Nephron (organoid): ENCODE data around the gene FAM193B.

Experiments used
- H3K27ac Mint-ChIP-seq, 3 experiments: 2 replicates each; pipeline ENCODE4 v1.8.0; 2020; ENCODE audit warnings: mixed read lengths in 3 of 3, mild to moderate bottlenecking in 2 of 3, moderate library complexity in 1 of 3
- H3K27me3 Mint-ChIP-seq: 2 replicates; pipeline ENCODE4 v1.8.0; 2021; ENCODE audit warnings: low read depth, mild to moderate bottlenecking, moderate library complexity, mixed read lengths
- H3K36me3 Mint-ChIP-seq: 2 replicates; pipeline ENCODE4 v1.8.0; 2020; ENCODE audit warnings: low read depth, mixed read lengths
- H3K4me1 Mint-ChIP-seq: 2 replicates; pipeline ENCODE4 v1.8.0; 2020; ENCODE audit warnings: mixed read lengths
- H3K4me3 Mint-ChIP-seq, 3 experiments: 2 replicates each; pipeline ENCODE4 v1.8.0; 2020; ENCODE audit warnings: mild to moderate bottlenecking in 3 of 3, mixed read lengths in 3 of 3, moderate library complexity in 2 of 3
- H3K9me3 Mint-ChIP-seq: 2 replicates; pipeline ENCODE4 v1.8.0; 2020; ENCODE audit warnings: mixed read lengths
- TF ChIP-seq, protein P1 (sequence below), 3 experiments: fragments of 200-600 bp; sonication (generic); IDR thresholded peaks; one replicate each; pipeline ENCODE4 v1.5.0; 2021; ENCODE audit warnings: antibody characterized with exemption in 3 of 3; ENCODE audit not compliant: unreplicated experiment in 3 of 3

Gene FAM193B

DNA sequence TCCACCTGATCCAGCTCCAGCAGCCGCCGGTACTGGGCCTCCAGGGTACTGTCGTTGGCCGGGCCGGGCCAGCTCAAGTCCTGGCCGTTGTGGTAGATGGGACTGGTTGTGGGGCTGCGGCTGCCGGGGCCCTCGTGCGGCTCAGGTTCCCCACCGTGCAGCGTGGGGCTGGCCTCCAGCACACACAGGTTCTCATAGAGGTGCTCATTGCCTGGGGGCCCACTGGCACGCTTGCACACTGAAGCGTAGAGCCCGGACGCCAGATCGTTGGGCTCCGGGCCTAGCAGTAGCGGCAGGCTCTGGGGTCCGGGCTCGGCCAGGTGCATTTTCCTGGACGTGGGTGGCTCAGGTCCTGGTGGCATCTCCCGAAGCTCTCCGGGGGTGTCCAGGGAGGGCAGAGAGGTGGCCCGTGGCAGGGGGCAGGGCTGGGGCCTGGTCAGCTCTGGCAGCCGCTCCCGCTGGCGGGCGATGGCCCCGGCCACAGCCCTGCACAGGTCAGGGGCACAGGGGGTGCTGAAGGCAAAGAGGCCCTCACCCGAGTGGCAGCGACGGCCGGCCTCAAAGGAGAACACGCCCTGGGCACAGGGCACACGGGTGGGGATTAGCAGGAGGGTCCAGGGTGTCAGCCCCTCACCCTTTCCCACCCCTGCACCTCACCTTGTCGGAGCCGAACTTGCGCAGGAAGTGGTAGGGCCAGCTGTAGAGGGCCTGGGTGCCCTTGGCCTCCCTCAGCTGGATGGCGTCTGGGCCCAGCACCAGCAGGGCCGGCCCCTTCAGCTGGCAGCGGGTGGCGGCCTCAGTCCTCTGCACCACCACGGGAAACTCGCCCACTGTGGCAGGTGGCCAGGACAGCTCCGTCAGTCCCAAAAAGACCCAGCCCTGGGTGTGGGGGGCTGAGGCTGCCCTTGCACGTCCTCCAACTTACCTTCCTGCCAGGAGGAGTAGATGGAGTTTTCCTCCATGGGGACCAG is 50.0 kb downstream of the FAM193B start:
- H3K4me1 Mint-ChIP-seq, result peaks cover 21% of the 10 kb centered on the region
- H3K9me3 Mint-ChIP-seq, result no peaks in the 10 kb centered on the region
- H3K36me3 Mint-ChIP-seq, result peaks cover 10% of the 10 kb centered on the region
- TF ChIP-seq, protein P1, sequence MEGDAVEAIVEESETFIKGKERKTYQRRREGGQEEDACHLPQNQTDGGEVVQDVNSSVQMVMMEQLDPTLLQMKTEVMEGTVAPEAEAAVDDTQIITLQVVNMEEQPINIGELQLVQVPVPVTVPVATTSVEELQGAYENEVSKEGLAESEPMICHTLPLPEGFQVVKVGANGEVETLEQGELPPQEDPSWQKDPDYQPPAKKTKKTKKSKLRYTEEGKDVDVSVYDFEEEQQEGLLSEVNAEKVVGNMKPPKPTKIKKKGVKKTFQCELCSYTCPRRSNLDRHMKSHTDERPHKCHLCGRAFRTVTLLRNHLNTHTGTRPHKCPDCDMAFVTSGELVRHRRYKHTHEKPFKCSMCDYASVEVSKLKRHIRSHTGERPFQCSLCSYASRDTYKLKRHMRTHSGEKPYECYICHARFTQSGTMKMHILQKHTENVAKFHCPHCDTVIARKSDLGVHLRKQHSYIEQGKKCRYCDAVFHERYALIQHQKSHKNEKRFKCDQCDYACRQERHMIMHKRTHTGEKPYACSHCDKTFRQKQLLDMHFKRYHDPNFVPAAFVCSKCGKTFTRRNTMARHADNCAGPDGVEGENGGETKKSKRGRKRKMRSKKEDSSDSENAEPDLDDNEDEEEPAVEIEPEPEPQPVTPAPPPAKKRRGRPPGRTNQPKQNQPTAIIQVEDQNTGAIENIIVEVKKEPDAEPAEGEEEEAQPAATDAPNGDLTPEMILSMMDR (IDR thresholded peaks at IDR 0.05; ENCODE audit: unreplicated experiment in 3 of 3), result no peak
- no peak overlapping the region for H3K27ac Mint-ChIP-seq
- no peak overlapping the region for H3K4me3 Mint-ChIP-seq
- peaks cover 7% of the 10 kb centered on the region for H3K27me3 Mint-ChIP-seq

DNA sequence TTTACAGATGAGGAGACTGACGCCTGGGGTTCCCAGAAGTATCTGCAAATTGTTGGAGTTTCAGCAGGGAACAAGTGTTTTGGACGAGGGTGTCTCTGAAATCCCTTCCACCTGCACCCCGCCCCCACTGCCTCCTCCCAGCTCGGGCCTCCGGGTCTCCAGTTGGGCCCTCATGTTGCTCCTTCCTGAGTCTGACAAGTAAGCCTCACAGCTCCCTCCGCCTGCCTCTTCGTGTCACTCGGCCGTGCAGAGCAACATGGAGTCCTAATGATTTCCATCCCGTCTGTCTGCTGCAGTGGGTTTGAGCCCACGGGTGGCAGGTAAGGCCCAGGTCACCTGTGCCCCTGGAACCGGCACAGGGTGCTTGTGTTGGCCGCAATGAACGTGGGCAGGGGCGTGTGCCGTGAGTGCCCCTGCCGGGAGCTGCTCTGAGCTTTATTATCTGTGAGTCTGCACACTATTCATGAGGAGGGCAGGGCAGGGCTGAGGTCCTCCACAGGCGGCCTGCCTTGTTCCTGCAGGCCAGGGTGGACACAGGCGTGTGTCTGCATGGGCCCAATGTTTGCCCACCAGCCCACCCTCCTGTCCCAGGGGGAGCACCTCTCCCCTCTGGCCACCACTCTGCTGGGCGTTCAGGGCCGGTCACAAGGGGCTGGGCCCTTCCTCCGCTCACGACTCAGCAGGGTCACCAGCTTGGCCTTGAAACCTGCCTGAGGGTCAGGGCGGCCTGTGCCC is 50.8 kb downstream of the FAM193B start:
- Mint-ChIP-seq H3K36me3 (peaks cover 10% of the 10 kb centered on the region), H3K4me3 (no peak overlapping the region), H3K4me1 (peaks cover 22% of the 10 kb centered on the region), H3K9me3 (no peaks in the 10 kb centered on the region), H3K27ac (no peak overlapping the region), H3K27me3 (peaks cover 7% of the 10 kb centered on the region)
- TF ChIP-seq, protein P1 (IDR thresholded peaks at IDR 0.05; ENCODE audit: unreplicated experiment in 3 of 3), result no peak

DNA sequence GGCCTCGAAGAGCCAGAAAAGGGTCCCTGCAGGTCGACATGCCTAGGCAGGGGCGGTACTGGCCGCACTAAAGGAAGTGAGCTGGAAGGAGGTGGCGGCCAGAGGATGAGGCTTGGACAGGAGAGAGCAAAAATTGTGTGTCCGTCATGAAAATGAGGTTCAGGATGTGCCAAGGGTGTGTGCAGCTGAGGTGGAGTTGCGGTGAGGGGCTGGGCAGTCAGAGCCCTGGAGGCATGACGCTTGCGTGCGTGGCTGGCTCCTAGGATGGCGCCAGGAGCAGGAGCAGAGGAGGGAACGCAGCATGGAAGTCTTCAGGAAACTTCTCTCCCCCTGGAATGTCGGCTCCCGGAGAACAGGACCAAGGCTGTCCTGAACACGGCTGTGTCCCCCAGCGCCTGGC is 51.5 kb downstream of the FAM193B start:
- TF ChIP-seq, protein P1 (IDR thresholded peaks at IDR 0.05; ENCODE audit: unreplicated experiment in 3 of 3), result no peak
- no peaks in the 10 kb centered on the region for H3K9me3 Mint-ChIP-seq
- H3K27me3 Mint-ChIP-seq, result peaks cover 7% of the 10 kb centered on the region
- H3K36me3 Mint-ChIP-seq, result peaks cover 10% of the 10 kb centered on the region
- peaks cover 29% of the 10 kb centered on the region for H3K4me1 Mint-ChIP-seq
- H3K4me3 Mint-ChIP-seq, result no peak overlapping the region
- H3K27ac Mint-ChIP-seq, result peak overlapping the region in 2 of 3 experiments; percentile 21 to 49

DNA sequence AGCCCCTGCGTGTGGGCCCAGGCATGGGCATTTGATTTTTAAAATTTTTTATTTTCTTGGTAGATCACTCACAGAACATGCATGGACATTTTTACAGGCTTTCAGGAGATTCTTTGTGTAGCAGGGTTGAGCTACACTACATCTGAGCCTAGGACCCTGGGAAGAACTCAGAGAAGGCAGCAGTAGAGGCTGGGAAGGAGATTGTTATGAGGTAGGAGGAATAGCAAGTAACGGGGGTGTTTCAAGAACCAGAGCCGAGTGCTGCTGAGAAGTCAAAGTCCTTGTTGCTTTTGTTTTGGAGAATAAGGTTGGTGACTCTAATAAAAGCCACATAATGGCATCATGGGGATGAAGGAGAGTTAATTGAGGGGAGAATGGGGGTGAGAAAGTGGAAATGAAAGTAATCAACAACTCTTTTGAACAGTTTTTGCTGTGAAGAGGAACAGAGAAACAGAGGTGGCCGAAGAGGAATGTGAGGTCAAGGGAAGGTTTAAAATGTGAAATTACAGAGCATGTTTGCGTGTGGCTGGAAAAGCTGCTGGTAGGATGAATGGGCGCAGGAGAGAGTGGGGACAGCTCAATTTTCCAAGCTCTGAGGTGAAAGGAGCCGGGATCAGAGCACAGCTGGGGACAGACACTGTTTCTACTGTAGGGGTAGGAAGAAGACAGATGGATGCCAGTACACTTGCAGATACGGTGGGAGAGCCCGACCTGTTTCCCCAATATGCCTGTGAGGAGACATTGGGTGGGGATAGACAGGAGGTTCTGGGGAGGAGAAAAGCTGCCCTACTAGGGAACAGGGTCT is 52.3 kb downstream of the FAM193B start:
- H3K27ac Mint-ChIP-seq, result peak overlapping the region in 1 of 3 experiments; percentile 29
- H3K36me3 Mint-ChIP-seq, result peaks cover 2% of the 10 kb centered on the region
- no peak overlapping the region for H3K4me3 Mint-ChIP-seq
- H3K4me1 Mint-ChIP-seq, result peaks cover 33% of the 10 kb centered on the region
- H3K9me3 Mint-ChIP-seq, result no peaks in the 10 kb centered on the region
- H3K27me3 Mint-ChIP-seq, result peaks cover 4% of the 10 kb centered on the region
- TF ChIP-seq, protein P1 (IDR thresholded peaks at IDR 0.05; ENCODE audit: unreplicated experiment in 3 of 3), result no peak

DNA sequence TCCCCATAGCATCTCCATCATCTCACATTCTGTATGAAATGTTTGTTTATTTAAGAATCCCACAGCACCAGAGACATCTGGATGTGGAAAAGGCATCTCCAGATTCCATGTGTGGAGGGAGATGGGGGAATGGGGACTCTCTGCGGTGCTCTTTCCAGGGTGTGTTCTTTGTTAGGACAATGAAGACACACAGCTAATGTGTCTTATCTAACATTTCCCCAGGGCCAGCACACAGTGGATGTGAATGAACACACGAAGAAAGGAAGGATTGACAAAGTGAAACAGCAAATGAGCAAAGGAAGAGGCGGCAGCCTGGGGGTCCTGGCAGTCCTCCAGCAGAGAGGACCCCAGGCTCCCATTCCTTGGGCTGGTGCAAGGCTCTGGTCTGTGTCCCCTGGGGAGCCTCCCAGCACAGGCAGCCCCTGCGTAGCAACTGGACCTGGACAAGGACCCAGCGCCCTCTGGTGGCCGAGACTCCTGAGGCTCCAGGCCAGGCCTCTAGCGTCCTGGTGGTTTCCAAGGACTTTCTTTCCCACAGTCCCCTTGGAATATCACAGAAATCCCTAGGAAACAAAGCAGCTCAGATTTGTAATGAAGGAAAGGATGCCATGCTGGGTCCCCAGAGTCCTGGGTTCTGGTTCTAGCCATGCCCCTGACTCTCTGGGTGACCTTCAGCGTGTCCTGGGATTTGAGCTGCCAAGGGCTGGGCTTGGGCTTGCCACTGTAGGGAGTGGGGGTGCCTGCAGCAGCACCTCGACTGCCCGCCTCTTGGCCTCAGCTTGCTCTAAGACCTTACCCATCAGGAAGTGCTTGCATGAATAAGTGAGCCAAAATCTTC is 53.5 kb downstream of the FAM193B start:
- Mint-ChIP-seq H3K27ac (peak overlapping the region; percentile 46 to 90 (median 88)), H3K9me3 (no peaks in the 10 kb centered on the region), H3K27me3 (peaks cover 4% of the 10 kb centered on the region), H3K36me3 (no peaks in the 10 kb centered on the region), H3K4me3 (peak overlapping the region; percentile 49 to 66 (median 52)), H3K4me1 (peaks cover 33% of the 10 kb centered on the region)
- TF ChIP-seq, protein P1 (IDR thresholded peaks at IDR 0.05; ENCODE audit: unreplicated experiment in 3 of 3), result peak; percentile 95 to 97 (median 96)
